HCT116 (cell line): Measurements from ENCODE around the gene SELENON. TPM values are rescaled to one million over a fixed set of nuclear protein-coding genes. Genes with fewer than 3 reads are reported as not detected.
A peak's percentile ranks its signal among the peaks of the same experiment; 100 is the strongest.

Experiments
- ATAC-seq: fragments of 200-7000 bp; cut with Tn5 transposase; 2 replicates; pipeline ENCODE4 v1.9.1; 2020; ENCODE audit warnings: mild to moderate bottlenecking, moderate library complexity
- BruUV-seq: library from RNA; stranded (reverse); fragments of 400-500 nt; replicated peaks from 2 replicates; lab custom pipeline; 2021; lab: Mats Ljungman, UMichigan
- CTCF ChIA-PET: fragments of 300-600 bp; sonication (Branson Sonifier 250); formaldehyde crosslinking; loops from one replicate; lab custom pipeline; 2021; ENCODE audit warnings: antibody characterized with exemption; lab: Charles Lee
- POLR2A ChIA-PET: fragments of 300-600, 350-600 bp; sonication (Branson Sonifier 250); formaldehyde crosslinking; loops from one replicate; lab custom pipeline; 2021; ENCODE audit warnings: antibody characterized with exemption; lab: Charles Lee
- RAD21 ChIA-PET, 2 experiments: fragments of 300-600 bp; sonication (Branson Sonifier 250); formaldehyde crosslinking; loops; one replicate each; lab custom pipeline; 2023; ENCODE audit warnings: low total read pairs in 2 of 2; ENCODE audit not compliant: uncharacterized antibody in 2 of 2, unreplicated experiment in 2 of 2, low non-redundant PET in 1 of 2; lab: Charles Lee
- DNase-seq: peaks from one replicate; pipeline ENCODE4 v3.0.0-alpha.2; 2010; ENCODE audit warnings: low read depth, low spot score
- H2AFZ ChIP-seq: fragments of 200-600 bp; shearing (Covaris generic), sonication (generic); 2 replicates; pipeline ENCODE4 v1.6.1; 2017; ENCODE audit warnings: low read depth, mixed run types, mixed read lengths, antibody characterized with exemption, low read length; ENCODE audit not compliant: poor library complexity, severe bottlenecking
- H3K27ac ChIP-seq: 2 replicates; pipeline ENCODE4 v1.5.1; 2012; ENCODE audit warnings: low read depth, low read length
- H3K27me3 ChIP-seq: fragments of 200-600 bp; sonication (generic); 2 replicates; pipeline ENCODE4 v1.6.1; 2016; ENCODE audit warnings: mixed run types, low read length, mixed read lengths; ENCODE audit not compliant: insufficient read depth
- H3K36me3 ChIP-seq, 2 experiments: fragments of 200-500 bp in 1 of 2; fragments of 200-600 bp in 1 of 2; sonication (Bioruptor generic) in 1 of 2; sonication (generic) in 1 of 2; 2 replicates each; pipeline versions ENCODE4 v1.5.1 to v1.6.1; 2014 to 2016; ENCODE audit warnings: low read length in 2 of 2, inconsistent platforms in 1 of 2, mixed read lengths in 1 of 2, mixed run types in 1 of 2; ENCODE audit not compliant: insufficient read depth in 2 of 2, control insufficient read depth in 1 of 2
- H3K4me1 ChIP-seq, 2 experiments: fragments of 200-600 bp in 1 of 2; sonication (generic) in 1 of 2; 2 replicates each; pipeline versions ENCODE4 v1.5.1 to v1.6.1; 2012 to 2017; ENCODE audit warnings: low read length in 2 of 2, inconsistent platforms in 1 of 2, mild to moderate bottlenecking in 1 of 2, mixed read lengths in 1 of 2, mixed run types in 1 of 2, moderate library complexity in 1 of 2; ENCODE audit not compliant: insufficient read depth in 2 of 2, control insufficient read depth in 1 of 2
- H3K4me2 ChIP-seq: fragments of 200-600 bp; sonication (generic); 2 replicates; pipeline ENCODE4 v1.6.1; 2017; ENCODE audit warnings: mixed run types, low read length, mixed read lengths
- H3K4me3 ChIP-seq, 2 experiments: fragments of 200-600 bp in 1 of 2; sonication (generic) in 1 of 2; replicated peaks in 1 of 2; 2 replicates each; pipeline ENCODE4 v1.5.1; 2011 to 2016; ENCODE audit warnings: low read length in 2 of 2, control low read depth in 1 of 2, low read depth in 1 of 2, mild to moderate bottlenecking in 1 of 2, mixed read lengths in 1 of 2, mixed run types in 1 of 2
- H3K79me2 ChIP-seq: fragments of 200-600 bp; sonication (generic); 2 replicates; pipeline ENCODE4 v1.6.1; 2017; ENCODE audit warnings: mild to moderate bottlenecking, mixed run types, low read length, moderate library complexity, mixed read lengths; ENCODE audit not compliant: insufficient read depth
- H3K9ac ChIP-seq: fragments of 200-600 bp; sonication (generic); 2 replicates; pipeline ENCODE4 v1.6.1; 2016; ENCODE audit warnings: low read length, mixed read lengths
- H3K9me2 ChIP-seq: fragments of 200-600 bp; sonication (generic), shearing (Covaris generic); 2 replicates; pipeline ENCODE4 v1.6.1; 2017; ENCODE audit warnings: mixed run types, mild to moderate bottlenecking, moderate library complexity; ENCODE audit not compliant: insufficient read depth
- H3K9me3 ChIP-seq, 2 experiments: fragments of 200-500 bp in 1 of 2; fragments of 200-600 bp in 1 of 2; sonication (Bioruptor generic) in 1 of 2; sonication (generic) in 1 of 2; 2 replicates each; pipeline ENCODE4 v1.6.1; 2014 to 2017; ENCODE audit warnings: low read length in 2 of 2, mixed read lengths in 2 of 2, inconsistent platforms in 1 of 2, low read depth in 1 of 2, mild to moderate bottlenecking in 1 of 2, mixed run types in 1 of 2, moderate library complexity in 1 of 2; ENCODE audit not compliant: control insufficient read depth in 1 of 2, insufficient read depth in 1 of 2
- H4K20me1 ChIP-seq: fragments of 200-600 bp; sonication (generic), shearing (Covaris generic); 2 replicates; pipeline ENCODE4 v1.6.1; 2017; ENCODE audit warnings: mixed run types, mild to moderate bottlenecking, moderate library complexity; ENCODE audit not compliant: insufficient read depth
- CBX3 ChIP-seq: IDR thresholded peaks from 2 replicates; pipeline ENCODE4 v1.6.1; 2012; ENCODE audit warnings: low read depth
- CEBPB ChIP-seq: IDR thresholded peaks from 2 replicates; pipeline ENCODE4 v1.6.1; 2012; ENCODE audit warnings: low read depth
- ELF1 ChIP-seq: IDR thresholded peaks from 2 replicates; pipeline ENCODE4 v1.6.1; 2012; ENCODE audit warnings: low read depth, borderline replicate concordance
- EZH2 ChIP-seq: fragments of 200-600 bp; sonication (generic); IDR thresholded peaks from 2 replicates; pipeline ENCODE4 v1.6.1; 2017; ENCODE audit warnings: antibody characterized with exemption, mixed run types
- FOSL1 ChIP-seq: IDR thresholded peaks from 2 replicates; pipeline ENCODE4 v1.6.1; 2012; ENCODE audit warnings: low read depth
- JUND ChIP-seq: IDR thresholded peaks from 2 replicates; pipeline ENCODE4 v1.6.1; 2012
- POLR2A ChIP-seq: IDR thresholded peaks from 2 replicates; pipeline ENCODE4 v1.7.0; 2011; ENCODE audit warnings: borderline replicate concordance; ENCODE audit not compliant: insufficient read depth, insufficient read length; ENCODE audit errors: extremely low read depth
- RAD21 ChIP-seq: IDR thresholded peaks from 2 replicates; pipeline ENCODE4 v1.6.1; 2012; ENCODE audit warnings: low read depth, mild to moderate bottlenecking
- SIN3A ChIP-seq: IDR thresholded peaks from 2 replicates; pipeline ENCODE4 v1.6.1; 2012; ENCODE audit warnings: low read depth
- SRF ChIP-seq: IDR thresholded peaks from 2 replicates; pipeline ENCODE4 v1.6.1; 2012; ENCODE audit warnings: low read depth
- TCF7L2 ChIP-seq: IDR thresholded peaks from 2 replicates; pipeline ENCODE4 v1.7.0; 2011; ENCODE audit warnings: borderline replicate concordance, inconsistent platforms; ENCODE audit not compliant: insufficient read depth, insufficient read length; ENCODE audit errors: extremely low read depth
- YY1 ChIP-seq: IDR thresholded peaks from 2 replicates; pipeline ENCODE4 v1.6.1; 2011; ENCODE audit warnings: low read length, low read depth, moderate library complexity, mild to moderate bottlenecking; ENCODE audit not compliant: insufficient replicate concordance; ENCODE audit errors: extremely low read depth
- ZBTB33 ChIP-seq: IDR thresholded peaks from 2 replicates; pipeline ENCODE4 v1.6.1; 2011; ENCODE audit warnings: mild to moderate bottlenecking, low read length, moderate library complexity; ENCODE audit not compliant: insufficient replicate concordance; ENCODE audit errors: extremely low read depth
- ZFX ChIP-seq: fragments of 450-650 bp; IDR thresholded peaks from 2 replicates; pipeline ENCODE4 v1.6.1; 2017
- ZNF274 ChIP-seq: fragments of 200-500 bp; sonication (Bioruptor generic); IDR thresholded peaks from 2 replicates; pipeline ENCODE4 v1.6.1; 2014; ENCODE audit warnings: mild to moderate bottlenecking, low read depth, low read length, inconsistent platforms
- intact Hi-C: fragments of 100-400 bp; cut with micrococcal nuclease; formaldehyde crosslinking; loops from 2 replicates; pipeline ENCODE4 v1.10.0; 2022
- total RNA-seq: library from RNA; stranded (reverse); gene quantifications from one replicate; pipeline ENCODE4 v1.2.1, GENCODE V29; 2021; ENCODE audit not compliant: unreplicated experiment
- TF ChIP-seq, protein P1 (sequence below): IDR thresholded peaks from 2 replicates; pipeline ENCODE4 v1.6.1; 2012
- TF ChIP-seq, protein P2 (sequence below): IDR thresholded peaks from 2 replicates; pipeline ENCODE4 v1.6.1; 2012; ENCODE audit warnings: low read depth
- TF ChIP-seq, protein P3 (sequence below), 3 experiments: fragments of 200-600 bp in 1 of 3; sonication (generic) in 1 of 3; IDR thresholded peaks in 2 of 3; conservative IDR thresholded peaks in 1 of 3; 2 replicates each; pipeline ENCODE4 v1.5.1; 2012 to 2017; ENCODE audit warnings: low read depth in 2 of 3, low read length in 2 of 3, antibody characterized with exemption in 1 of 3, borderline replicate concordance in 1 of 3, control low read depth in 1 of 3, mild to moderate bottlenecking in 1 of 3, mixed read lengths in 1 of 3, mixed run types in 1 of 3, moderate library complexity in 1 of 3; ENCODE audit not compliant: insufficient read depth in 1 of 3

Gene SELENON
- total RNA-seq, 1 experiment from 2014 or later = 85.1 TPM

DNA sequence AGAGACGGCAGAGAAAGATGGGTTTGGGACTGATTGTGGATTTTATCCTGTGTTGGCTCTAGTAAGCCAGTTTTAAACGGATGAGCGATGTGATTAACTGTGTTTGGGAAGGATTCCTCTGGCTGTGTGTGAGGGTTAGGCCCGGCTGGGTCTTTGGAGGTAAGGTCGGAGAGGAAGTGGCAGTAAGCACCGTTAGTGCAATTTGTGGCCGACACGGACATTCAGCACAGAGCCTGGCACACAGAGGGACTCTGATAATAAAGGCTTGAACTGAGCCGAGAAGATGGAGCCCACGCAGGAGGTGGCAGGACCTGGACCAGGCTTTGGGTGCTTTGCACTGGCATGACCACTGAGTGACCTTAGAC lies 21.1 kb downstream of the SELENON start:
- no peak for TF ChIP-seq ELF1
- TF ChIP-seq, protein P1, sequence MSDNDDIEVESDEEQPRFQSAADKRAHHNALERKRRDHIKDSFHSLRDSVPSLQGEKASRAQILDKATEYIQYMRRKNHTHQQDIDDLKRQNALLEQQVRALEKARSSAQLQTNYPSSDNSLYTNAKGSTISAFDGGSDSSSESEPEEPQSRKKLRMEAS = no peak
- no peak for TF ChIP-seq POLR2A
- no peak for TF ChIP-seq ZNF274
- TF ChIP-seq ZFX = no peak
- no peak for TF ChIP-seq CBX3
- TF ChIP-seq YY1 = no peak
- TF ChIP-seq EZH2 = no peak
- TF ChIP-seq, protein P2, sequence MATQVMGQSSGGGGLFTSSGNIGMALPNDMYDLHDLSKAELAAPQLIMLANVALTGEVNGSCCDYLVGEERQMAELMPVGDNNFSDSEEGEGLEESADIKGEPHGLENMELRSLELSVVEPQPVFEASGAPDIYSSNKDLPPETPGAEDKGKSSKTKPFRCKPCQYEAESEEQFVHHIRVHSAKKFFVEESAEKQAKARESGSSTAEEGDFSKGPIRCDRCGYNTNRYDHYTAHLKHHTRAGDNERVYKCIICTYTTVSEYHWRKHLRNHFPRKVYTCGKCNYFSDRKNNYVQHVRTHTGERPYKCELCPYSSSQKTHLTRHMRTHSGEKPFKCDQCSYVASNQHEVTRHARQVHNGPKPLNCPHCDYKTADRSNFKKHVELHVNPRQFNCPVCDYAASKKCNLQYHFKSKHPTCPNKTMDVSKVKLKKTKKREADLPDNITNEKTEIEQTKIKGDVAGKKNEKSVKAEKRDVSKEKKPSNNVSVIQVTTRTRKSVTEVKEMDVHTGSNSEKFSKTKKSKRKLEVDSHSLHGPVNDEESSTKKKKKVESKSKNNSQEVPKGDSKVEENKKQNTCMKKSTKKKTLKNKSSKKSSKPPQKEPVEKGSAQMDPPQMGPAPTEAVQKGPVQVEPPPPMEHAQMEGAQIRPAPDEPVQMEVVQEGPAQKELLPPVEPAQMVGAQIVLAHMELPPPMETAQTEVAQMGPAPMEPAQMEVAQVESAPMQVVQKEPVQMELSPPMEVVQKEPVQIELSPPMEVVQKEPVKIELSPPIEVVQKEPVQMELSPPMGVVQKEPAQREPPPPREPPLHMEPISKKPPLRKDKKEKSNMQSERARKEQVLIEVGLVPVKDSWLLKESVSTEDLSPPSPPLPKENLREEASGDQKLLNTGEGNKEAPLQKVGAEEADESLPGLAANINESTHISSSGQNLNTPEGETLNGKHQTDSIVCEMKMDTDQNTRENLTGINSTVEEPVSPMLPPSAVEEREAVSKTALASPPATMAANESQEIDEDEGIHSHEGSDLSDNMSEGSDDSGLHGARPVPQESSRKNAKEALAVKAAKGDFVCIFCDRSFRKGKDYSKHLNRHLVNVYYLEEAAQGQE = no peak
- TF ChIP-seq, protein P3, sequence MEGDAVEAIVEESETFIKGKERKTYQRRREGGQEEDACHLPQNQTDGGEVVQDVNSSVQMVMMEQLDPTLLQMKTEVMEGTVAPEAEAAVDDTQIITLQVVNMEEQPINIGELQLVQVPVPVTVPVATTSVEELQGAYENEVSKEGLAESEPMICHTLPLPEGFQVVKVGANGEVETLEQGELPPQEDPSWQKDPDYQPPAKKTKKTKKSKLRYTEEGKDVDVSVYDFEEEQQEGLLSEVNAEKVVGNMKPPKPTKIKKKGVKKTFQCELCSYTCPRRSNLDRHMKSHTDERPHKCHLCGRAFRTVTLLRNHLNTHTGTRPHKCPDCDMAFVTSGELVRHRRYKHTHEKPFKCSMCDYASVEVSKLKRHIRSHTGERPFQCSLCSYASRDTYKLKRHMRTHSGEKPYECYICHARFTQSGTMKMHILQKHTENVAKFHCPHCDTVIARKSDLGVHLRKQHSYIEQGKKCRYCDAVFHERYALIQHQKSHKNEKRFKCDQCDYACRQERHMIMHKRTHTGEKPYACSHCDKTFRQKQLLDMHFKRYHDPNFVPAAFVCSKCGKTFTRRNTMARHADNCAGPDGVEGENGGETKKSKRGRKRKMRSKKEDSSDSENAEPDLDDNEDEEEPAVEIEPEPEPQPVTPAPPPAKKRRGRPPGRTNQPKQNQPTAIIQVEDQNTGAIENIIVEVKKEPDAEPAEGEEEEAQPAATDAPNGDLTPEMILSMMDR (IDR thresholded peaks at IDR 0.05 in 2 of 3, conservative IDR thresholded peaks at IDR 0.05 in 1 of 3; ENCODE audit: borderline replicate concordance in 1 of 3, insufficient read depth in 1 of 3, low read depth in 2 of 3, low read length in 2 of 3) = no peak
- TF ChIP-seq FOSL1 = no peak
- no peak for TF ChIP-seq ZBTB33
- TF ChIP-seq JUND = no peak
- no peak for TF ChIP-seq SIN3A
- TF ChIP-seq CEBPB = no peak
- no peak for TF ChIP-seq RAD21
- no peak for TF ChIP-seq TCF7L2
- no peak for TF ChIP-seq SRF
- TF ChIP-seq, all 23 proteins: peak for 0
- POLR2A ChIA-PET = no interaction called here
- Histone ChIP-seq H3K4me2 (peak overlapping the region; percentile 91), H3K27me3 (no peaks in the 10 kb centered on the region), H3K9me2 (no peaks in the 10 kb centered on the region), H3K9me3 (no peaks in the 10 kb centered on the region), H3K27ac (peak overlapping the region; percentile 30), H4K20me1 (no peaks in the 10 kb centered on the region), H3K4me1 (peaks cover 18 to 33% of the 10 kb centered on the region in 2 experiments; a peak in 3 of 4 replicates), H3K36me3 (no peaks in the 10 kb centered on the region), H3K79me2 (peaks cover 33% of the 10 kb centered on the region; the same call in 1 of the 2 replicates), H3K9ac (peak overlapping the region; percentile 86), H2AFZ (no peak overlapping the region), H3K4me3 (peak overlapping the region; percentile 90 to 92)
- intact Hi-C loops = no loop called here
- RAD21 ChIA-PET = no interaction called here
- CTCF ChIA-PET = no interaction called here
- ATAC-seq (no peak), DNase-seq (no peak)
- TSS peak; percentile 27 for BruUV-seq
